HEK293 (cell line): ENCODE data around the gene TMEM17.

Source experiments
- MYNN ChIP-seq: fragments of 450-650 bp; formaldehyde crosslinking; IDR thresholded peaks from 2 replicates; pipeline ENCODE4 v1.5.1; 2016; ENCODE audit warnings: missing biosample characterization, missing genetic modification characterization, borderline replicate concordance
- ZFP37 ChIP-seq: fragments of 450-650 bp; formaldehyde crosslinking; IDR thresholded peaks from 2 replicates; pipeline ENCODE4 v1.5.1; 2016; ENCODE audit warnings: missing biosample characterization, missing genetic modification characterization
- ZNF350 ChIP-seq: fragments of 450-650 bp; formaldehyde crosslinking; IDR thresholded peaks from 2 replicates; pipeline ENCODE4 v1.5.0; 2017; ENCODE audit warnings: missing biosample characterization, mild to moderate bottlenecking, missing genetic modification characterization
- TF ChIP-seq, protein P1 (sequence below): fragments of 450-650 bp; formaldehyde crosslinking; IDR thresholded peaks from 2 replicates; pipeline ENCODE4 v1.5.1; 2016; ENCODE audit warnings: missing biosample characterization, missing genetic modification characterization
- TF ChIP-seq, protein P2 (sequence below): fragments of 450-650 bp; formaldehyde crosslinking; IDR thresholded peaks from 2 replicates; pipeline ENCODE4 v1.5.0; 2017; ENCODE audit warnings: missing biosample characterization, missing genetic modification characterization, borderline replicate concordance

DNA sequence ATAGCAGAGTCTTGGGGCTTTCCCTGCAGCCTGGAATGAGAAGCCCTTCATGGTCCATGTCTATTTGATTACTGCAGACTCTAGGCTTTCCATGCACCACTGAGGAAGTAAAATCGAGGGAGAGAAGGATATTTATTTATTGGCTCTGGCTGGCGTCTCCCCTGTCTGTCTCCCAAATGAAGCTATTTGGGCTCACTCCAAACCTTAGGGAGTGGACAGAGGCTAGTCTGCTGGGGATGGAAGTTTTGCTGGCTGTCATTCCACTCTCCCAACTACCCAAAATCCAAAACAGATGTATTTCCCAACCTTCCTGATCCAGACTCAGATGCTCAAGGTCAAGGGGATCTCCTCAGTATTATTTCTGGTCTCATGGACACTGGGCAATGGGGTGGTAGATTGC, 33.7 kb downstream of the TMEM17 start:
- TF ChIP-seq, protein P1, sequence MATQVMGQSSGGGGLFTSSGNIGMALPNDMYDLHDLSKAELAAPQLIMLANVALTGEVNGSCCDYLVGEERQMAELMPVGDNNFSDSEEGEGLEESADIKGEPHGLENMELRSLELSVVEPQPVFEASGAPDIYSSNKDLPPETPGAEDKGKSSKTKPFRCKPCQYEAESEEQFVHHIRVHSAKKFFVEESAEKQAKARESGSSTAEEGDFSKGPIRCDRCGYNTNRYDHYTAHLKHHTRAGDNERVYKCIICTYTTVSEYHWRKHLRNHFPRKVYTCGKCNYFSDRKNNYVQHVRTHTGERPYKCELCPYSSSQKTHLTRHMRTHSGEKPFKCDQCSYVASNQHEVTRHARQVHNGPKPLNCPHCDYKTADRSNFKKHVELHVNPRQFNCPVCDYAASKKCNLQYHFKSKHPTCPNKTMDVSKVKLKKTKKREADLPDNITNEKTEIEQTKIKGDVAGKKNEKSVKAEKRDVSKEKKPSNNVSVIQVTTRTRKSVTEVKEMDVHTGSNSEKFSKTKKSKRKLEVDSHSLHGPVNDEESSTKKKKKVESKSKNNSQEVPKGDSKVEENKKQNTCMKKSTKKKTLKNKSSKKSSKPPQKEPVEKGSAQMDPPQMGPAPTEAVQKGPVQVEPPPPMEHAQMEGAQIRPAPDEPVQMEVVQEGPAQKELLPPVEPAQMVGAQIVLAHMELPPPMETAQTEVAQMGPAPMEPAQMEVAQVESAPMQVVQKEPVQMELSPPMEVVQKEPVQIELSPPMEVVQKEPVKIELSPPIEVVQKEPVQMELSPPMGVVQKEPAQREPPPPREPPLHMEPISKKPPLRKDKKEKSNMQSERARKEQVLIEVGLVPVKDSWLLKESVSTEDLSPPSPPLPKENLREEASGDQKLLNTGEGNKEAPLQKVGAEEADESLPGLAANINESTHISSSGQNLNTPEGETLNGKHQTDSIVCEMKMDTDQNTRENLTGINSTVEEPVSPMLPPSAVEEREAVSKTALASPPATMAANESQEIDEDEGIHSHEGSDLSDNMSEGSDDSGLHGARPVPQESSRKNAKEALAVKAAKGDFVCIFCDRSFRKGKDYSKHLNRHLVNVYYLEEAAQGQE (tag by site-specific recombination): no peak
- no peak for TF ChIP-seq ZFP37 (tag by site-specific recombination)
- TF ChIP-seq ZNF350 (tag by site-specific recombination): no peak
- no peak for TF ChIP-seq MYNN (tag by site-specific recombination)
- TF ChIP-seq, protein P2, sequence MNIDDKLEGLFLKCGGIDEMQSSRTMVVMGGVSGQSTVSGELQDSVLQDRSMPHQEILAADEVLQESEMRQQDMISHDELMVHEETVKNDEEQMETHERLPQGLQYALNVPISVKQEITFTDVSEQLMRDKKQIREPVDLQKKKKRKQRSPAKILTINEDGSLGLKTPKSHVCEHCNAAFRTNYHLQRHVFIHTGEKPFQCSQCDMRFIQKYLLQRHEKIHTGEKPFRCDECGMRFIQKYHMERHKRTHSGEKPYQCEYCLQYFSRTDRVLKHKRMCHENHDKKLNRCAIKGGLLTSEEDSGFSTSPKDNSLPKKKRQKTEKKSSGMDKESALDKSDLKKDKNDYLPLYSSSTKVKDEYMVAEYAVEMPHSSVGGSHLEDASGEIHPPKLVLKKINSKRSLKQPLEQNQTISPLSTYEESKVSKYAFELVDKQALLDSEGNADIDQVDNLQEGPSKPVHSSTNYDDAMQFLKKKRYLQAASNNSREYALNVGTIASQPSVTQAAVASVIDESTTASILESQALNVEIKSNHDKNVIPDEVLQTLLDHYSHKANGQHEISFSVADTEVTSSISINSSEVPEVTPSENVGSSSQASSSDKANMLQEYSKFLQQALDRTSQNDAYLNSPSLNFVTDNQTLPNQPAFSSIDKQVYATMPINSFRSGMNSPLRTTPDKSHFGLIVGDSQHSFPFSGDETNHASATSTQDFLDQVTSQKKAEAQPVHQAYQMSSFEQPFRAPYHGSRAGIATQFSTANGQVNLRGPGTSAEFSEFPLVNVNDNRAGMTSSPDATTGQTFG: no peak
